Smooth muscle cell (in vitro differentiated cells): ENCODE measurements around the gene ATP2B3. TPM values are rescaled to one million over a fixed set of nuclear protein-coding genes. Genes with fewer than 3 reads are reported as not detected.

Experiments
- DNase-seq: peaks from one replicate; lab custom pipeline; 2025; ENCODE audit not compliant: unreplicated experiment; lab: John Stamatoyannopoulos, UW
- H2AFZ ChIP-seq: fragments of 200-600 bp; sonication (generic); 2 replicates; pipeline ENCODE4 v1.6.0; 2016; ENCODE audit warnings: antibody characterized with exemption, low read depth, mild to moderate bottlenecking
- H3F3A ChIP-seq: fragments of 200-600 bp; sonication (generic); 2 replicates; pipeline ENCODE4 v1.6.0; 2017; ENCODE audit warnings: antibody characterized with exemption, low read depth
- H3K27ac ChIP-seq: fragments of 200-600 bp; sonication (generic); 2 replicates; pipeline ENCODE4 v1.5.1; 2016; ENCODE audit warnings: low read depth, mild to moderate bottlenecking
- H3K27me3 ChIP-seq: fragments of 200-600 bp; sonication (generic); 2 replicates; pipeline ENCODE4 v1.6.1; 2016; ENCODE audit warnings: low read depth, mild to moderate bottlenecking
- H3K36me3 ChIP-seq: fragments of 200-600 bp; sonication (generic); 2 replicates; pipeline ENCODE4 v1.5.1; 2016; ENCODE audit warnings: low read depth
- H3K4me1 ChIP-seq: fragments of 200-600 bp; sonication (generic); 2 replicates; pipeline ENCODE4 v1.5.1; 2016; ENCODE audit warnings: low read depth
- H3K4me2 ChIP-seq: fragments of 200-600 bp; sonication (generic); 2 replicates; pipeline ENCODE4 v1.6.0; 2016; ENCODE audit warnings: mild to moderate bottlenecking
- H3K4me3 ChIP-seq: fragments of 200-600 bp; sonication (generic); 2 replicates; pipeline ENCODE4 v1.5.1; 2016; ENCODE audit warnings: mild to moderate bottlenecking
- H3K79me2 ChIP-seq: fragments of 200-600 bp; sonication (generic); 2 replicates; pipeline ENCODE4 v1.6.0; 2016; ENCODE audit warnings: low read depth, mild to moderate bottlenecking
- H3K9ac ChIP-seq: fragments of 200-600 bp; sonication (generic); 2 replicates; pipeline ENCODE4 v1.6.0; 2016; ENCODE audit warnings: low read depth
- H3K9me3 ChIP-seq: fragments of 200-600 bp; sonication (generic); replicated peaks from 2 replicates; pipeline ENCODE4 v1.5.1; 2016; ENCODE audit warnings: low read depth
- H4K20me1 ChIP-seq: fragments of 200-600 bp; sonication (generic); 2 replicates; pipeline ENCODE4 v1.6.0; 2016; ENCODE audit warnings: low read depth
- CTCF ChIP-seq: fragments of 200-600 bp; sonication (generic); IDR thresholded peaks from 2 replicates; pipeline ENCODE4 v1.5.1; 2017; ENCODE audit warnings: borderline replicate concordance, mild to moderate bottlenecking, antibody characterized with exemption; ENCODE audit not compliant: insufficient read depth, poor library complexity, severe bottlenecking
- WGBS: methylation state at CpG from one replicate; pipeline ENCODE4 v1.1.7; 2016; ENCODE audit warnings: low lambda C conversion rate; 5-methylcytosine and 5-hydroxymethylcytosine counted together
- polyA plus RNA-seq: library from polyadenylated mRNA; unstranded; fragments of >200 nt; fragmentation: Nextera tagmentation; extraction: Ambion mirVana; gene quantifications from 2 replicates; pipeline ENCODE4 v1.2.1, GENCODE V29; 2016
- total RNA-seq: library from RNA; depleted of rRNA; stranded (reverse); fragments of >200 nt; gene quantifications from 2 replicates; pipeline ENCODE4 v1.2.3, GENCODE V29; 2014

ATP2B3 gene
- total and polyA plus RNA-seq, 2 experiments from 2014 or later = 0.05 to 0.22 TPM

GRCh38 chrX:153538424-153538823, 21.0 kb downstream of the ATP2B3 start:
- H4K20me1 ChIP-seq = no peaks in the 10 kb centered on the region
- no peaks in the 10 kb centered on the region for H3K79me2 ChIP-seq
- H2AFZ ChIP-seq = no peak overlapping the region
- H3K4me3 ChIP-seq = no peak overlapping the region
- H3K9me3 ChIP-seq = no peaks in the 10 kb centered on the region
- H3K27me3 ChIP-seq = no peaks in the 10 kb centered on the region
- H3K4me2 ChIP-seq = no peak overlapping the region
- H3K4me1 ChIP-seq = no peaks in the 10 kb centered on the region
- 93% methylated on average over 17 of the region's 17 CpGs for WGBS
- DNase-seq = no peak
- no peak for TF ChIP-seq CTCF
- H3K27ac ChIP-seq = no peak overlapping the region
- H3K36me3 ChIP-seq = no peaks in the 10 kb centered on the region
- no peaks in the 10 kb centered on the region for H3F3A ChIP-seq
- H3K9ac ChIP-seq = no peak overlapping the region

- Histone ChIP-seq H3K36me3 (no peaks in the 10 kb centered on the region), H3K79me2 (no peaks in the 10 kb centered on the region), H3K4me1 (no peaks in the 10 kb centered on the region), H3K27me3 (no peaks in the 10 kb centered on the region), H3K4me2 (no peak overlapping the region), H3K4me3 (no peak overlapping the region), H3K9ac (no peak overlapping the region), H3K9me3 (no peaks in the 10 kb centered on the region), H4K20me1 (no peaks in the 10 kb centered on the region), H3K27ac (no peak overlapping the region), H3F3A (no peaks in the 10 kb centered on the region), H2AFZ (no peak overlapping the region)
- TF ChIP-seq CTCF = peak; percentile 62
- WGBS = 60% methylated on average over 31 of the region's 31 CpGs
- peak; percentile 7 for DNase-seq
These were observed 21.9 kb downstream of the ATP2B3 start for GRCh38 chrX:153539171-153539978.

- H3F3A ChIP-seq = no peaks in the 10 kb centered on the region
- DNase-seq = no peak
- no peak overlapping the region for H3K4me3 ChIP-seq
- no peaks in the 10 kb centered on the region for H3K27me3 ChIP-seq
- no peak for TF ChIP-seq CTCF
- H3K4me1 ChIP-seq = no peaks in the 10 kb centered on the region
- H3K4me2 ChIP-seq = no peak overlapping the region
- no peaks in the 10 kb centered on the region for H3K9me3 ChIP-seq
- H3K9ac ChIP-seq = no peak overlapping the region
- H3K79me2 ChIP-seq = no peaks in the 10 kb centered on the region
- H3K27ac ChIP-seq = no peak overlapping the region
- 84% methylated on average over 9 of the region's 9 CpGs for WGBS
- H2AFZ ChIP-seq = no peak overlapping the region
- H3K36me3 ChIP-seq = no peaks in the 10 kb centered on the region
- H4K20me1 ChIP-seq = no peaks in the 10 kb centered on the region
These were observed 22.5 kb downstream of the ATP2B3 start for GRCh38 chrX:153539979-153540358.

GRCh38 chrX:153544727-153545126, 27.3 kb downstream of the ATP2B3 start:
- Histone ChIP-seq H4K20me1 (no peaks in the 10 kb centered on the region), H3K4me2 (no peak overlapping the region), H3K4me3 (no peak overlapping the region), H3K27me3 (no peaks in the 10 kb centered on the region), H2AFZ (no peak overlapping the region), H3K4me1 (no peaks in the 10 kb centered on the region), H3K79me2 (no peaks in the 10 kb centered on the region), H3F3A (no peaks in the 10 kb centered on the region), H3K36me3 (no peaks in the 10 kb centered on the region), H3K27ac (no peak overlapping the region), H3K9ac (no peak overlapping the region), H3K9me3 (no peaks in the 10 kb centered on the region)
- no peak for TF ChIP-seq CTCF
- DNase-seq = no peak
- 64% methylated on average over 8 of the region's 8 CpGs for WGBS
